Lung (tissue), 12 donors: ENCODE measurements around the gene MAN1A1. TPM values are rescaled to one million over a fixed set of nuclear protein-coding genes. Genes with fewer than 3 reads are reported as not detected.

Experiments used
- ATAC-seq: fragments of 200-7000 bp; cut with Tn5 transposase; one replicate; pipeline ENCODE4 v1.9.1; 2020; ENCODE audit warnings: moderate number of reproducible peaks; ENCODE audit not compliant: insufficient read depth, low FRiP score
- DNase-seq, 3 donors: peaks; one replicate each; pipeline ENCODE4 v3.0.0-alpha.2; 2013 to 2017
- H3K27ac ChIP-seq, 2 donors: one replicate each; pipeline ENCODE4 v1.5.1; 2013; ENCODE audit warnings: mild to moderate bottlenecking in 2 of 2, moderate library complexity in 2 of 2, control low read depth in 1 of 2, inconsistent platforms in 1 of 2, low read depth in 1 of 2, low read length in 1 of 2
- H3K27me3 ChIP-seq, 3 donors: one replicate each; pipeline ENCODE4 v1.5.1; 2013; ENCODE audit warnings: low read length in 2 of 3; ENCODE audit not compliant: control insufficient read depth in 3 of 3, insufficient read depth in 3 of 3
- H3K36me3 ChIP-seq, 4 donors: one replicate each; pipeline ENCODE4 v1.5.1; 2013; ENCODE audit warnings: low read length in 4 of 4, mild to moderate bottlenecking in 1 of 4, moderate library complexity in 1 of 4; ENCODE audit not compliant: control insufficient read depth in 4 of 4, insufficient read depth in 4 of 4
- H3K4me1 ChIP-seq, 5 donors: one replicate each; pipeline ENCODE4 v1.5.1; 2013; ENCODE audit warnings: low read length in 5 of 5, mild to moderate bottlenecking in 2 of 5, moderate library complexity in 1 of 5; ENCODE audit not compliant: control insufficient read depth in 5 of 5, insufficient read depth in 5 of 5
- H3K4me3 ChIP-seq: one replicate; pipeline ENCODE4 v1.5.1; 2013; ENCODE audit warnings: mild to moderate bottlenecking, control low read depth, moderate library complexity
- H3K9ac ChIP-seq, 2 donors: one replicate each; pipeline ENCODE4 v1.5.1; 2013; ENCODE audit warnings: low read length in 2 of 2, control low read depth in 1 of 2; ENCODE audit not compliant: insufficient read depth in 1 of 2
- H3K9me3 ChIP-seq, 4 donors: one replicate each; pipeline ENCODE4 v1.5.1; 2013; ENCODE audit warnings: low read length in 3 of 4, mild to moderate bottlenecking in 1 of 4, moderate library complexity in 1 of 4; ENCODE audit not compliant: control insufficient read depth in 4 of 4, insufficient read depth in 3 of 4
- CTCF ChIP-seq: IDR thresholded peaks from 2 replicates; pipeline ENCODE4 v1.5.1; 2012; ENCODE audit warnings: mild to moderate bottlenecking; ENCODE audit errors: control extremely low read depth, extremely low read depth
- WGBS, 2 donors: extraction: QIAGEN DNeasy Blood & Tissue Kit; methylation state at CpG; one replicate each; pipeline ENCODE4 v1.1.7; 2013; 5-methylcytosine and 5-hydroxymethylcytosine counted together
- polyA plus RNA-seq, 2 donors: library from polyadenylated mRNA; stranded (reverse); fragments of 200-250 nt; gene quantifications; one replicate each; pipeline ENCODE4 v1.2.1, GENCODE V29; 2013
- total RNA-seq, 2 donors: library from RNA; depleted of rRNA in 1 of 2; stranded (reverse); fragments of >200 nt in 1 of 2; gene quantifications; one replicate each; pipeline ENCODE4 v1.2.1, GENCODE V29; 2014 to 2021
- donor health status: control.
- donor health status: control.
- donor health status: Bipolar disorder and iron deficiency.
- donor health status: healthy.
- donor health status: DM: yes; HTN: yes; CAD: no.

The MAN1A1 gene
- total and polyA plus RNA-seq, 4 donors: 13.9 to 71.0 (median 48.2) TPM

GRCh38 chr6:119190176-119190575 is 159.4 kb downstream of the MAN1A1 start:
- H3K9me3 ChIP-seq: no peaks in the 10 kb centered on the region
- H3K36me3 ChIP-seq: peaks cover 10 to 26% (median 19%) of the 10 kb centered on the region in 4 donors
- no peak for ATAC-seq
- H3K27me3 ChIP-seq: no peaks in the 10 kb centered on the region
- H3K4me1 ChIP-seq: peaks cover 0 to 3% (median 2%) of the 10 kb centered on the region in 5 donors
- no peak overlapping the region for H3K9ac ChIP-seq
- no peak for TF ChIP-seq CTCF
- no peak overlapping the region for H3K27ac ChIP-seq
- H3K4me3 ChIP-seq: no peak overlapping the region
- WGBS, 2 donors: 83 to 88% methylated on average over 1 of the region's 1 CpG
- DNase-seq: no peak

GRCh38 chr6:119189498-119189897 is 160.1 kb downstream of the MAN1A1 start:
- peaks cover 10 to 26% (median 19%) of the 10 kb centered on the region in 4 donors for H3K36me3 ChIP-seq
- 84% methylated on average over 14 of the region's 14 CpGs for WGBS, 2 donors
- DNase-seq: no peak
- no peak for ATAC-seq
- H3K4me1 ChIP-seq: peaks cover 0 to 3% (median 0%) of the 10 kb centered on the region in 5 donors
- H3K4me3 ChIP-seq: no peak overlapping the region
- H3K9me3 ChIP-seq: no peaks in the 10 kb centered on the region
- H3K9ac ChIP-seq: no peak overlapping the region
- H3K27ac ChIP-seq: no peak overlapping the region
- H3K27me3 ChIP-seq: no peaks in the 10 kb centered on the region
- TF ChIP-seq CTCF: no peak

- Histone ChIP-seq H3K27me3 (no peaks in the 10 kb centered on the region), H3K4me3 (no peak overlapping the region), H3K27ac (no peak overlapping the region), H3K9ac (no peak overlapping the region), H3K9me3 (no peaks in the 10 kb centered on the region), H3K36me3 (peaks cover 15 to 23% (median 16%) of the 10 kb centered on the region in 4 donors), H3K4me1 (peaks cover 0 to 6% (median 0%) of the 10 kb centered on the region in 5 donors)
- 52 to 59% methylated on average over 1 of the region's 1 CpG for WGBS, 2 donors
- no peak for TF ChIP-seq CTCF
- DNase-seq (no peak), ATAC-seq (no peak)
These were observed 162.0 kb downstream of the MAN1A1 start for GRCh38 chr6:119187596-119187995.

- TF ChIP-seq CTCF: no peak
- ATAC-seq (no peak), DNase-seq (no peak)
- Histone ChIP-seq H3K4me3 (no peak overlapping the region), H3K27me3 (no peaks in the 10 kb centered on the region), H3K27ac (no peak overlapping the region), H3K36me3 (peaks cover 15 to 23% (median 16%) of the 10 kb centered on the region in 4 donors), H3K9ac (no peak overlapping the region), H3K4me1 (peaks cover 0 to 6% (median 3%) of the 10 kb centered on the region in 5 donors), H3K9me3 (no peaks in the 10 kb centered on the region)
- 90 to 94% methylated on average over 5 of the region's 5 CpGs for WGBS, 2 donors
These were observed 163.1 kb downstream of the MAN1A1 start for GRCh38 chr6:119186490-119186889.
